ENCODE results near the gene UBE4A.
A peak's percentile ranks its signal among the peaks of the same experiment; 100 is the strongest.

The UBE4A gene

GRCh38 chr11:118359295-118359958 lies at the start of gene UBE4A:
Gene UBE4A, plus strand, starts transcription at chr11:118359600. Its CDS starts 5,481 bp downstream, at chr11:118365081.
- FAIRE-seq: peak; percentile 71
- TF ChIP-seq POLR2A (IDR thresholded peaks at IDR 0.05; ENCODE audit: low read depth, low read length): peak; percentile 63
- DNase-seq (ENCODE audit: insufficient read length, low spot score): peak; percentile 62

GRCh38 chr11:118310271-118310670 lies 49.1 kb upstream of the UBE4A start:
- FAIRE-seq (no peak), DNase-seq (ENCODE audit: insufficient read length, low spot score) (no peak)
- no peak for TF ChIP-seq POLR2A (IDR thresholded peaks at IDR 0.05; ENCODE audit: low read depth, low read length)

GRCh38 chr11:118310781-118311485 lies 48.5 kb upstream of the UBE4A start:
- FAIRE-seq (no peak), DNase-seq (ENCODE audit: insufficient read length, low spot score) (no peak)
- no peak for TF ChIP-seq POLR2A (IDR thresholded peaks at IDR 0.05; ENCODE audit: low read depth, low read length)

GRCh38 chr11:118311518-118311917 lies 47.9 kb upstream of the UBE4A start:
- no peak for TF ChIP-seq POLR2A (IDR thresholded peaks at IDR 0.05; ENCODE audit: low read depth, low read length)
- FAIRE-seq (no peak), DNase-seq (ENCODE audit: insufficient read length, low spot score) (no peak)

- FAIRE-seq: no peak
- DNase-seq (ENCODE audit: insufficient read length, low spot score): no peak
- no peak for TF ChIP-seq POLR2A (IDR thresholded peaks at IDR 0.05; ENCODE audit: low read depth, low read length)
Observed at GRCh38 chr11:118312328-118312727, 47.1 kb upstream of the UBE4A start.

GRCh38 chr11:118313242-118313641 lies 46.2 kb upstream of the UBE4A start:
- DNase-seq (ENCODE audit: insufficient read length, low spot score): no peak
- FAIRE-seq: no peak
- no peak for TF ChIP-seq POLR2A (IDR thresholded peaks at IDR 0.05; ENCODE audit: low read depth, low read length)

- no peak for FAIRE-seq
- no peak for TF ChIP-seq POLR2A (IDR thresholded peaks at IDR 0.05; ENCODE audit: low read depth, low read length)
- no peak for DNase-seq (ENCODE audit: insufficient read length, low spot score)
Observed at GRCh38 chr11:118314988-118315411, 44.4 kb upstream of the UBE4A start.

GRCh38 chr11:118318124-118318523 lies 41.3 kb upstream of the UBE4A start:
- no peak for DNase-seq (ENCODE audit: insufficient read length, low spot score)

GRCh38 chr11:118318581-118319336 lies 40.6 kb upstream of the UBE4A start:
- FAIRE-seq (no peak), DNase-seq (ENCODE audit: insufficient read length, low spot score) (no peak)
- TF ChIP-seq POLR2A (IDR thresholded peaks at IDR 0.05; ENCODE audit: low read depth, low read length): no peak

More at GRCh38 chr11:118318124-118318523, 41.3 kb upstream of the UBE4A start:
- FAIRE-seq: no peak
- no peak for TF ChIP-seq POLR2A (IDR thresholded peaks at IDR 0.05; ENCODE audit: low read depth, low read length)

GRCh38 chr11:118319337-118319707 lies 40.1 kb upstream of the UBE4A start:
- FAIRE-seq (no peak), DNase-seq (ENCODE audit: insufficient read length, low spot score) (no peak)
- TF ChIP-seq POLR2A (IDR thresholded peaks at IDR 0.05; ENCODE audit: low read depth, low read length): no peak

GRCh38 chr11:118320515-118320914 lies 38.9 kb upstream of the UBE4A start:
- TF ChIP-seq POLR2A (IDR thresholded peaks at IDR 0.05; ENCODE audit: low read depth, low read length): no peak
- FAIRE-seq: no peak
- no peak for DNase-seq (ENCODE audit: insufficient read length, low spot score)

GRCh38 chr11:118321386-118322082 lies 37.9 kb upstream of the UBE4A start:
- no peak for TF ChIP-seq POLR2A (IDR thresholded peaks at IDR 0.05; ENCODE audit: low read depth, low read length)
- no peak for FAIRE-seq
- DNase-seq (ENCODE audit: insufficient read length, low spot score): no peak

GRCh38 chr11:118322721-118323120 lies 36.7 kb upstream of the UBE4A start:
- no peak for TF ChIP-seq POLR2A (IDR thresholded peaks at IDR 0.05; ENCODE audit: low read depth, low read length)
- no peak for DNase-seq (ENCODE audit: insufficient read length, low spot score)
- no peak for FAIRE-seq

GRCh38 chr11:118325283-118325682 lies 34.1 kb upstream of the UBE4A start:
- TF ChIP-seq POLR2A (IDR thresholded peaks at IDR 0.05; ENCODE audit: low read depth, low read length): no peak
- FAIRE-seq (no peak), DNase-seq (ENCODE audit: insufficient read length, low spot score) (no peak)
